ENCODE data around the gene NPHP4.

GRCh38 chr1:5911157-5911556 is 81.1 kb downstream of the NPHP4 start:
- TF ChIP-seq CTCF (IDR thresholded peaks at IDR 0.05; ENCODE audit: low read length) (no peak), EZH2 (IDR thresholded peaks at IDR 0.05; ENCODE audit: borderline replicate concordance, low read length) (no peak)

Data from OCI-LY1 (cell line).